Epithelial cell of prostate (primary cell): Measurements from ENCODE around the gene MAST3.

Experiments used
- DNase-seq: peaks from one replicate; pipeline ENCODE4 v3.0.0-alpha.2; 2011; ENCODE audit warnings: low read depth, low spot score
- H3K27ac ChIP-seq: fragments of 450-650 bp; 2 replicates; pipeline ENCODE4 v1.5.1; 2017; ENCODE audit warnings: mild to moderate bottlenecking

MAST3 gene

DNA sequence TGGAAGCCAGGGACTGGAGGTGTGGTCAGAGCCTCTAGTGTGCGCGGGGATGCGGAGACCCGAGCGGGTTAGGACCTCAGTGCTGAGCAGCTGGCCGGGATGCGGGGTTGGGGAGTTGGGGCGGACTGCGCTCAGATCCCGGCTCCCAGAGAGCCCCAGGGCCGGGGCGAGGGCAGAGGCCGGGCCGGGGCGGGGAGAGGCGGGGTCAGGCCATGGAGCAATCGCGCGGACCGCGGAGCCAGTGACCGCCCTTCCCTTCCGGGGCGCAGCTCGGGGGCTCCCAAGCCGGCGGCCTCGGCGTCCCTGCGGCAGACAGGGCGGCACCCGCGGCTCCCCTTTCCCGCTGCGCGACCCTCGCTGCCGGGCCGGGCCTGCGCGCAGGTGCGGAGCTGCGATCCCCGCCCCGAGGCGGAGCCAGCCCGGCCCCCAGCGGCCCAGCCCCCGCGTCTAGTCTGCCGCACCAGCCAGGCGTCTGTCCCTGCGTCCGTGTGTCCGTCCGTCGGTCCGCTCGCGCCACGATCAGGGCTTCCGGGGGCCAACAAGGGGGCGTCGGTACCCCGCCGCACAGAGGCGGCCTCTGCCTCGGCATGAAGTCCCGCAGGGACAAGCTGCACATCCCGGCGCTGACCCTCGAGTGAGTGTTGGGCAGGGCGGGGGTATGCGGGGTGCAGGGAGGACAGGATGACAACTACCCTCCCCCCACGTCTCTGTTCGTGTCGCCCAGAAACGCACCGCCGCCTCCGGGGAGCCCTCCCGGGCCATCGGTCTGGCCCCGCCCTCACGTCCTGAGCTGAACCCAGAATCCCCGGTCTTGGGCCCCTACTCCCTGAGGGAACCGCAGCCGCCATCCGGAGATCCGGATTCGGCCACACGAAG, 12.4 kb downstream of the MAST3 start:
- H3K27ac ChIP-seq: no peak overlapping the region
- no peak for DNase-seq

DNA sequence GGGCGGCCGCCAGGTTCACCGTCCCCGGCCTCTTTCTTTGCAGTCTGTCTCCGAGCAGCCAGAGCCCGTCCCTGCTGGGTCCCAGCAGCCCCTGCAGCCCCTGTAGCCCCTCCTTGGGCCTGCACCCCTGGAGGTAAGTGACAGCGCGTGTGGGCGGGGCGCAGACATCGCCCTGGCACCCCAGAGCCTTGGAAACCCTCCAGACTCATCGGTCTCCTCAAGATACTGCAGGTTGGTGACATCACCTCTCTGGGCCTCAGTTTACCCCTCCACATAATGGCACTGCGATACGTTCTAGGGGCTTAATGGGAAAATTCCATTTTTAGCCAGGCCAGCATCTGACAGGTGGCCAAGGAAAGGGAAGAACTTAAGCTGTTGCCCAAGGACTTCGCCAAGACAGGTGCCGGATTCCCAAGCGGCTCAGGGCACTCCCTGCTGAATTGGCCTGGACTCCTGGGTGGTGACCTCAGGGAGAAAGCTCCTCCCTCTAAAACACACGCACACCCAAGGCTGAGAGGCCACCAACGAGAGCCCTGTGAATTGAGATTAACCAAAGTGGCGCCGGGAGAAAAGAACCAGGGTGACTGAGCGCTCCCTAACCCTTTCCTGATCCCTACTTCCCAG, 13.1 kb downstream of the MAST3 start:
- DNase-seq: no peak
- no peak overlapping the region for H3K27ac ChIP-seq

DNA sequence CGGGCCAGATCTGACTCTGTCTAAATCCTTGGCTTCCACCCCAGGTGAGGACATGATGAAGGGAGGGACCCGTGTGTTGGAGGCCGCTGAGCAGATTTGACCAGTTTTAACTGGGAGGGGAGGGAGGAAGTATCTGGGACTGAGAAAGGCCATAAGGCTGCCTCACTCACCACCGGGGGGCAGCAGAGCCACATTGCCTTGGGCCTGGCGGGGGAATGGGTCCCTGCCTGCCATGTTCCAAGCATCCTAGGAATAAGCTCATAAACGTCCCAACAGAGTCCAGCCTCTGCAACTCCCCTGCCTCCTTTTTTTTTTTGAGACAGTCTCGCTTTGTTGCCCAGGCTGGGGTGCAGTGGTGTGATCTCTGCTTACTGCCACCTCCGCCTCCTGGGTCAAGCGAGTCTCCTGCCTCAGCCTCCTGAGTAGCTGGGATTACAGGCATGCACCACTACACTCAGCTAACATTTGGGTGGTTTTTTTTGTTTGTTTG, 15.5 kb downstream of the MAST3 start:
- DNase-seq: no peak
- H3K27ac ChIP-seq: no peak overlapping the region

DNA sequence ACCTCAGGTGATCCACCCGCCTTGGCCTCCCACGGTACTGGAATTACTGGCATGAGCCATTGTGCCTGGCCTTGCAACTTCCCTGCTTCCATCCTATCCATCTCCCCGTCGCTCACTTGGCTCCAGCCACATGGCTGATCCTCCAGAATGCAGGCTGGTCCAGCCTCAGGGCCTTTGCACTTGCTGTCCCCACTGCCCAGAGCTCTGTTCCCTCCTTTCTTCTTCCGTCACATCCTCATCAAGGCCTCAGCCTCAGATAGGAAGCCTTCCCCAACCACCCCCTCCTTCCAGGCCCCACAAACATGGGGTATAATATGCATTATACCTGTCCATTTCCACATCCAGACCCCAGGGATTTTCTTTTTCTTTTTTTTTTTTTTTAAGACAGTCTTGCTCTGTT, 16.2 kb downstream of the MAST3 start:
- no peak for DNase-seq
- no peak overlapping the region for H3K27ac ChIP-seq

DNA sequence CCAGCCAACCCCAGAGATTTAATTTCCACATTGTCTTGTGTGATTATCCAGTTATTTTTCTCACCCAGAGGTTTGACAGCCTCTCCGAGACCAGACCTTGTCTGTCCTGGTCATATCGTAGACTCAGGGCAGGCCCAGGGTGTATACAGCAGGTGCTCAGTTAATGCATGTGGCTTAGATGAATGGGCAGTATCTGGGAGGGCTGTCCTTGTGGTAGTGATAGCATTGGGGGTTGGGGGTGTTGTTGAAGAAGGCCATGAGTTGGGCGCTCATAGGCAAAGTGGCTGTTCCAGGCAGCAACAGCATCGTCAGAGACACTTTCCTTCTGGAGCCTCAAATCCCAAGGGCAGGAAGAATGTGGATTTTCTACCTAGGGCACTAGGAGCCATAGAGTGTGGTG, 16.9 kb downstream of the MAST3 start:
- no peak overlapping the region for H3K27ac ChIP-seq
- DNase-seq: no peak

DNA sequence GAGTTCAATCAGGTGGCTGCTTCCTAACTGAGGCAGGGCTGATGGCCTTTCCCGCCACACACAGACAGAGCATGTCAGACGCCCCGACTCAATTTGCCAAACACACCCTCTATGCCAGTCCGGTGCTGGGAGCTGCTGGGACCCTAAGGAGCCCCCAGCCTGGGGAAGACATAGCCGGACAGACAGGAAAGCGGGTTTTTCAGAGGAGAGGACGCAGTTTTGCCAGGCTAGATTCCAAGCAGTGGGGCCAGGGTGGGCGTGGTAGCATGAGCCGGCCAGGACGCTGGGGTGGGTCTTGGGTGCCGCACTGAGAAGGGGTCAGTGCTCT, 19.8 kb downstream of the MAST3 start:
- H3K27ac ChIP-seq: no peak overlapping the region
- DNase-seq: no peak

DNA sequence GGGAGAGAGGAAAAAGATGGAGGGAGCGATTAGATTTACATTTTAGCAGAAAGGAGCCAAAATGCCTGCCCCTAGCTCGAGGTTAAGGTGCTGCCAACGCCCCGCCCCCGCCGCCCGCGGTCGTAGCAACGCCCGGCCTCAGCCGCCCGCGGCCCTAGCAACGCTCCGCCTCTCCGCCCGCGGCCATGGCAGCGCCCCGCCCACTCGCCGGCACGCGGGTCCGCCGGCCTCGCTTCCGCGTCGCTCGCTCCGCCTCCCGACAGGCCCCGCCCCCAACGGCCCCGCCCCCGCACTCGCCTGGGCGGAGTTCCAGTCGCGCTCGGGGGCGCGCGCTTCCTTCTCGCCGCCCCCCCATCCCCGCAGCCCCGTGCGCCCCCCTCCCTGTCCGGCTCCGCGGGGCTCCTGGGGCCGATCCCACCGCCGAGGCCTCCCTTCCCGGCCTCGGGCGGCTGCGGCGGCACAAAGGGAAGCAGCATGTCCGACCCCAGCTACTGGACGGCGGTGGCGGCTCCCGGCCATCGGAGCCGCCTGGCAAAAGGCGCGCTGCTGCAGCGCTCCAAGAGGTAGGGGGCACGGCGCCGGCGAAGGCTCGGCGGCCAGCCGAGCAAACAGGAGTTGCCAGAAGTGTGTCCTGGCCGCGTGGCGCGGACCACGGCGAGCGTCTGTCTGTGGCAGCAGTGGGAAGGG, 20.3 kb downstream of the MAST3 start:
- DNase-seq: no peak
- no peak overlapping the region for H3K27ac ChIP-seq

DNA sequence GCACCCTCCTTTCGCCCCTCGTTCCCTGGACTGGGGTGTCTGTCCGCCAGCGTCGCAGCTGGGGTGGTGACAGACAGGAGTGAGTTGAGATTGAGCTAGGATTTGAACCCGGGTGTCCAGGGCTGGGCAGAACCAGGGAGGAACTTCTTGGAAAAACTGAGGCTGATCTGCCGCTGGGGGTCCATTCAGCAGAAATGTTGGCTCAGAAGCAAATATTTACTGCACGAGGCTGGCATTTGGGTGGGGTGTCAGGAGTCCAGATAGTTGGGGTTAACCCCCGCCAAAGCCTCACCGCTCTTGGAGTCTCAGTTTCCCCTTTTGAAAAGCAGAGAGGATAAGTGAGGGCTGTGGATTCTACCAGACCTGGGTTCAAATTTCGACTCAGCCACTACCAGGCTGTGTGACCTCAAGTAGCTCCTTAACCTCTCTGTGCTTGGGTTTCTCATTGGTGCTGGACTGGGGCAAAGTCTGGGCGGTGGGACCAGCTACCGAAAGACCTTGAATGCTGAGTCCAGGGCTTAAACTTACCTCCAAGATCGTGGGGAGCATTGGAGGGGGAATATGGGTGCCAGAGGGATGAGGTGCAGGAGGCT, 20.9 kb downstream of the MAST3 start:
- no peak overlapping the region for H3K27ac ChIP-seq
- no peak for DNase-seq

DNA sequence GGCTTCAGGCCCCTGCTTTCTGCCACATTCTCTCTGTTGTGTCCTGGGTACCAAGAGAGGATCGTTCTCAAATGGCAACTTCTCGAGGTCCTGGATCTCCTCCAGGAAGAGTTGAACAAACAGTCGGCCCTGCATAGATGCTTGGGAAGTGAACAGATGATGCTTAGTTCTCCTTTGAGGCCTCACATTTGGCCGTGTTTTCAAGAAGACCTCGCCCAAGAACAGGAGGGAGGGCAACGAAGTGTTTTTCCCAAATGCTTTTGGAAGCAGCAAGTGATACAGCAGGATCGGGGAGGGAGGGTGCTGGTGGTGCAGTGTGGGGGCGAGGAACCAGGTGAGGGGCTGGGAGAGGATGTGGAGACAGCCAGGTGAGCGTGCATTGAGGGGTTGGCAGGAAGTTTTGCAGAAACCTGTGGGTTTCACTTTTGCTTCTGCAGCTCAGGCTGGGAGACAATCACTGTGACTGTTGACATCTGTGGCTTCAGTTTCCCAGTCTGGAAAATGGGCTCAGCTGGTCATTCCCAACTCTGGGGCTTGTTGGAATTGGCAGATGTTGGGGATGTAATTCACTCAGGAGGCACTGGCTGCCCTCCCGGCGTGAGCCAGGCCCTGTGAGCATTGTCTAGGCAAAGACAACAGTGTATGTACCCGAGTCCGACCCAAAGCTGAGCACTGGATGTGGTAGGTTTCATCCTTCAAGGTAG, 21.6 kb downstream of the MAST3 start:
- no peak for DNase-seq
- no peak overlapping the region for H3K27ac ChIP-seq

DNA sequence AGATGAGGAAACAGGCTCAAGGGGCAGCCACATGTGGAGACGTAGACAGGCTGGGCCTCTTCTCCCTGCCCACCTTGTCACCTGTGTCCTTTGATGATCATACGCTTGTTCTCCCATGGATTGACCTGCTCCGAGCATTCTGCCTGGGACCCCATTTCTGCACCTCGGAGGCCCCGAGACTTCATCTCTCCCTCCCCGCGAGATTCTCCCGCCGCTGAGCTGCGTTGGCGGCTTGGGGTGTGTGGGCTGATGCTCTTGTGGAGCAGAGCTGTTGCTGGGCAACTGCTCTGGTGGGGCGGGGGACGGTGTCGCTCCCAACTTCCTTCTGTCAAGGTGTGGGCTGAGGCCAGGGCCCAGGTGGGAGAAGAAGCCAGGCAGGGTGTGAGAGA, 22.1 kb downstream of the MAST3 start:
- no peak overlapping the region for H3K27ac ChIP-seq
- no peak for DNase-seq

DNA sequence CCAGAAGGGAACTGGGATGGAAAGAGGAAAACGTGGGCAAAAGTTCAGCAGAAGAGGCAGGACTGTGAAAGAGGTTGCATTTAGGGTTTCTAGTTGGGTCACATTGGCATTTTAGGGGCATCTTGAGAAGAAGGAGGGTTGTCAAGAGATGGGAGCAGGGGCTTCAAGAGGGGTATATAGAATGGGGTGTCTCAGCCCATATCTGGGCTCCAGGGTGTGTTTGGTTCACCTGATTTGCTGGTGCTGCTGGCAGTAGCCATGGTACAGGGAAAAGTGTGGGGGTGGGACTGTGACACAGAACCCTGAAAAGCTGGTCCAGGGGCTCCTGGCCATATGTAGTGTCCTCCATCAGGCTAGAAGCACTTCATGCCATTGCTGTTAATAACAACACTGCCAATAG, 22.5 kb downstream of the MAST3 start:
- no peak overlapping the region for H3K27ac ChIP-seq
- DNase-seq: no peak

DNA sequence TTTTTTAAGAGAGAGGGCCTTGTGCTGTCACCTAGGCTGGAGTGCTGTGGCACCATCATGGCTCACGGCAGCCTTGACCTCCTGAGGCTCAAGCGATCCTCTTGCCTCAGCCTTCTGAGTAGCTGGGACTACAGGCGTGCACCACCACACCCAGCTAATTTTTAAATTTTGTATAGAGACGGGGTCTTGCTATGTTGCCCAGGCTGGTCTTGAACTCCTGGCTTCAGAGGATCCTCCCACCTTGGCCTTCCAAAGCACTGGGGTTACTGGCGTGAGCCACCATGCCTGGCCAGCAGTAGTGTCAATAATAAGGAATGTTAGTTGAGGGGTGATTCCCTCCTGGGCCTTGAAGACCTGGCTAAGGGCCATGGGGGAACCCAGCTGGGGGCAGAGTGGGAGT, 23.6 kb downstream of the MAST3 start:
- H3K27ac ChIP-seq: no peak overlapping the region

DNA sequence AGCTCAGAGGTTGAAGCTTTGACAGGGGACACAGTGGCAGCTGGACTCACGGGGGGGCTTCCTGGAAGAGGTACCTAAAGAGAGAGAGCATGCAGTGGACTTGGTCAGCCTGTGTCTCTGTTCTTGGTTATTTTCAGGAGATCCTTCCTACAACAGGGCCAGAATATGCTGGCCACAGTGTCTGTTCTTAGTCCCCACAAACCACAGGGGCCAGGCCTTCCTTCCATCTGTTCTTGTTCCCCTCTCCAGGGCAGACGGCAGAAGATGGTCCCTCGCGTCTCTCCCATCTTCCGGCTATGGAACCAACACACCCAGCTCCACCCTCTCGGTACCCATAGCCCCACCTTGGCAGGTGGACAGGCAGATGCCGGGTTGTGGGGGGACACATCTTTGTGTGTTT, 24.8 kb downstream of the MAST3 start:
- no peak overlapping the region for H3K27ac ChIP-seq
- no peak for DNase-seq

More for the DNA sequence above, 23.6 kb downstream of the MAST3 start:
- DNase-seq: no peak

DNA sequence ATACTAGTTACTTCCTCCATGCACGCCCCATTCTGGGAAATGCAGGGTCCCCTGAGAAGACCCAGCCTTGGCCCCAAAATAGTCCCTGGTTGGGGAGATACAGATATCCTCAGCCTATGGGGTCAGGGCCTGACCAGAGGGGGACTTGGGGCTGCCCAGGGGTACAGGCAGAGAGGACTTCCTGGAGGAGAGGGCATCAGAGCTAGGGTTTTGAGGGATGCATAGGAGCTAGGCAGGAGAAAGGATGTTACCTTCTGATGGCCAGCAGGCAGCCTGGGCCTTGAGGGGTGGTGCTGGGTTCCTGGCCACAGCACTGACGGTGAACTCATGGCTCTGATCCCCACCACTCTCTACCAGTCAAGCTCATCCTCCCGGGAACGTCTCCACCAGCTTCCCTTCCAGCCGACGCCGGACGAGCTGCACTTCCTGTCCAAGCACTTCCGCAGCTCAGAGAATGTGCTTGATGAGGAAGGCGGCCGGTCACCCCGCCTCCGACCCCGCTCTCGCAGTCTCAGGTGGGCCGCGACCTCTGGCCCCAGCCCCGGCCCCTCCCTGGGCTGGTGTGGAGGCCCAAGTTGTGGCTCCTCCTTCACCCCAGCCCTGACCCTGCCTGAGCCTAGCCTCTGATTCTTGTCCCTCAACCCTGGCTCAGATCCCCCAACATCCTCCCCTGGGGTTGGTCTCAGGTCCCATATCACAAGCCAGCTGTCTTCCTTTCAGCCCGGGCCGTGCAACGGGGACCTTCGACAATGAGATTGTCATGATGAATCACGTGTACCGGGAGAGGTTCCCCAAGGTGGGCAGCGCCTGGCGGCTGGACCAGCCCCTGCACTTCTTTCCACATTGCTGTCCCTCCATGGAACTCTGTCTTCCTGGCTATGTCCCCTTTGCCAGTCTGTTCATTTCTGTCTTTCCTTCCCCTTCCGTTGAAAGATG, 25.6 kb downstream of the MAST3 start:
- no peak for DNase-seq
- no peak overlapping the region for H3K27ac ChIP-seq

DNA sequence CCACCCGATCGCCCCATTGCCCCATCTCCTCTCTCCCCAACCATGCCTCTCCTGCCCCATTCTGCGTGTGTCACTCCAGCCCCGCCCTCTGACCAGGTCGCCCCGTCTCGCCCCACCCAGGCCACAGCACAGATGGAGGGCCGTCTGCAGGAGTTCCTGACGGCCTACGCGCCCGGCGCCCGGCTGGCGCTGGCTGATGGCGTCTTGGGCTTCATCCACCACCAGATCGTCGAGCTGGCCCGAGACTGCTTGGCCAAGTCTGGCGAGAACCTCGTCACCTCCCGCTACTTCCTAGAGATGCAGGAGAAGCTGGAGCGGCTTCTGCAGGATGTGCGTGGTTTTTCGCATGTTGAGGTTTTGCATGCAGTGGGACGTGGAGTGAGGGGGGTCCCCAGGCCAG, 26.2 kb downstream of the MAST3 start:
- no peak for DNase-seq
- H3K27ac ChIP-seq: no peak overlapping the region

DNA sequence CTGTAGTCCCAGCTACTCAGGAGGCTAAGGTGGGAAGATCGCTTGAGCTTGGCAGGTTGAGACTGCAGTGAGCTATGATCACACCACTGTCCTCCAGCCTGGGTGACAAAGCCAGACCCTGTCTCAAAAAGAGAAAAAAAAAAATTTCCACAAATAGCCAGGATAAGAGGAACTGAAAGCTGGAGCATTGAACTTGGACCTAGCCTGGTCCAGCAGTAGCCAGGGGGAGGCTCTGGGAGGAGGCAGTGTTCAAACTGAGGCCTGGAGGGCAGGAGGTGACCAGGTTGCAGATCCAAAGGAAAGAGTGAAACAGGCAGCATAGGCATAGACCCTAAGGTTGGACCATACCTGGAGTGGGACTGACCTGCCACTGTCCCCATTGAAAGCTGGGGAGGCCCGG, 28.5 kb downstream of the MAST3 start:
- DNase-seq: no peak
- H3K27ac ChIP-seq: no peak overlapping the region

DNA sequence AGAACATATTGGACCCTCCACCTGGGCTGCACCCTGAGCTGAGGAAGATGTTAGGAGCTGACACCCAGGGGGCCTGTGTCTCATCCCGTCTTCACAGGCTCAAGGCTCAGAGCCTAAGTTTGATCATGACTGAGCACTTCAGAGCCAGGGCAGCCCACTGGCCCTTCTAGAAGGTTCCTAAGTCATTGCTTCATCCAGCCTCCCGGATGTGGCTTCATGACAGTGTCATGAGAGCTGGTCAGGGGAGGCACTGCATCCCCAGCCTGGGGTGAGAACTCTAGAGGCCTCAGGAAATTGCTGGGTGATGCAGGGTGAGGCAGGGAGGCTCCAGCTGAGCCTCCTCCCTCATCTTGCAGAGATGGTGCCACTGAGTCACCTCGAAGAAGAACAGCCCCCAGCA, 30.5 kb downstream of the MAST3 start:
- no peak for DNase-seq
- H3K27ac ChIP-seq: no peak overlapping the region

DNA sequence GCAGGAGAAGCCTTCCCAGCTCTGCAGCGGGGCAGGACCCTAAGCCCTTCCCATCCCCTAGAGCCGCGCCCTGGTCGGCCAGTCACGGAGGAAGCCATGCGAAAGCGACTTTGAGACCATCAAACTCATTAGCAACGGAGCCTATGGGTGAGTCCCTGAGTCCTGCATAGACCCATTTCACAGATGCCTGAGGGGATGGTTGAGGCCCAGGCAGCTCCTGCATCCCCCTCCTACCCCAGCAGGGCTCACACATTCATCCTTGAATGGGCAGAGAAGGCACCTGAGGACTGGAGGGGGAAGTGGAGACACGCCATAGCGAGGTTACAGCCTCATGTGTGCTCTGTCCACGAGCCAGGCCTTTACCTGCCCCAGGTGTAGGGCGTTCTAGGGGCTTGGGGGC, 31.2 kb downstream of the MAST3 start:
- no peak for DNase-seq
- no peak overlapping the region for H3K27ac ChIP-seq

DNA sequence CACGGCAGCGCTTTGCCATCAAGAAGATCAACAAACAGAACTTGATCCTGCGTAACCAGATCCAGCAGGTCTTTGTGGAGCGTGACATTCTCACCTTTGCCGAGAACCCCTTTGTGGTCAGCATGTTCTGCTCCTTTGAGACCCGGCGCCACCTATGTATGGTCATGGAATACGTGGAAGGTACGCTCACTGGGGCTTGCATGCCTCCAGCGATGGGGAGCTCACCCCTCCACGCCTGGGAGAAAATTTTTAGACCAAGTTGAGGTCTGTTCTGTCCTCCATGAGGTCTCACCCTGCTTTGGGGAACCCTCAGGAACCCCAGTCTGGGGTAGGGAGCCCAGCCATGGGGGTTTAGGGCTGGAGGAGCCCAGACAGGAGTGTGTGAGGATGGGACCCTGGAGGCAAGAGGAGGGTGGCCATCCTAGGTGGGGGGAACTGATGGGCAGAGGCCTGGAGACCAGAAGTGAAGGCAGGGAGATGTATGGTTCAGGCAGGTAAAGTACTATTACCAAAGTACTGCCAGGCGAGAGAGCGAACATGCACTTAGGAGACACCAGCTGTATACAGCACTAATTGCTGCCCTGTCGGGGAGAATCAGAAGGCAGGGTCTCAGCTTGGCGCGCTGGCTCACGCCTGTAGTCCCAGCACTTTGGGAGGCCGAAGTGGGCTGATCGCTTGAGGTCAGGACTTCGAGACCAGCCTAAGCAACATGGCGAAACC, 33.1 kb downstream of the MAST3 start:
- no peak for DNase-seq

More for the DNA sequence above, 33.1 kb downstream of the MAST3 start:
- no peak overlapping the region for H3K27ac ChIP-seq
